ENCODE results near the gene SEC24C. TPM values are rescaled to one million over a fixed set of nuclear protein-coding genes. Genes with fewer than 3 reads are reported as not detected.

Gene SEC24C
- total RNA-seq, 1 donor from 2014 or later: 36.0 TPM

GRCh38 chr10:73806176-73806950 lies 62.2 kb downstream of the SEC24C start:
- H3K4me1 ChIP-seq: peaks cover 4% of the 10 kb centered on the region
- Mint-ChIP-seq H3K9me3 (no peaks in the 10 kb centered on the region), H3K27ac (no peak overlapping the region), H3K27me3 (ENCODE audit: insufficient read depth, low read depth) (peaks cover 8% of the 10 kb centered on the region), H3K36me3 (peaks cover 27% of the 10 kb centered on the region), H3K4me3 (no peak overlapping the region), H3K4me1 (peaks cover 7% of the 10 kb centered on the region)
- no peak overlapping the region for H3K27ac ChIP-seq
- no peaks in the 10 kb centered on the region for H3K36me3 ChIP-seq
- no peak overlapping the region for H3K4me3 ChIP-seq
- no peaks in the 10 kb centered on the region for H3F3A ChIP-seq (ENCODE audit: low read depth)
- H3K27me3 ChIP-seq: no peaks in the 10 kb centered on the region
- peaks cover 19% of the 10 kb centered on the region for H4K20me1 ChIP-seq (ENCODE audit: low read depth)
- DNase-seq (ENCODE audit: low spot score): no peak
- H3K4me2 ChIP-seq: no peak overlapping the region
- H3K9me3 ChIP-seq (ENCODE audit: low read depth): no peaks in the 10 kb centered on the region
- no peak overlapping the region for H3K9ac ChIP-seq
- H2AFZ ChIP-seq (replicated peaks): no peak overlapping the region
- peaks cover 8% of the 10 kb centered on the region for H3K79me2 ChIP-seq (ENCODE audit: low read depth)
- no peak for TF ChIP-seq EZH2 (IDR thresholded peaks at IDR 0.05)
- TF ChIP-seq CTCF (IDR thresholded peaks at IDR 0.05): no peak
- no peak for TF ChIP-seq EZH2phosphoT487 (IDR thresholded peaks at IDR 0.05)

- H3K27me3 ChIP-seq: no peaks in the 10 kb centered on the region
- no peak for DNase-seq (ENCODE audit: low spot score)
Observed at GRCh38 chr10:73807471-73807870, 63.3 kb downstream of the SEC24C start.

GRCh38 chr10:73808021-73808815 lies 64.0 kb downstream of the SEC24C start:
- Histone ChIP-seq H3K27ac (no peak overlapping the region), H3K9ac (no peak overlapping the region), H4K20me1 (ENCODE audit: low read depth) (peaks cover 19% of the 10 kb centered on the region), H3K4me1 (peaks cover 15% of the 10 kb centered on the region), H3K9me3 (ENCODE audit: low read depth) (no peaks in the 10 kb centered on the region), H3K36me3 (no peaks in the 10 kb centered on the region), H3K4me3 (no peak overlapping the region), H3F3A (ENCODE audit: low read depth) (peaks cover 12% of the 10 kb centered on the region), H3K79me2 (ENCODE audit: low read depth) (peaks cover 8% of the 10 kb centered on the region), H2AFZ (replicated peaks) (no peak overlapping the region), H3K27me3 (no peaks in the 10 kb centered on the region), H3K4me2 (no peak overlapping the region)
- Mint-ChIP-seq H3K27ac (no peak overlapping the region), H3K9me3 (no peaks in the 10 kb centered on the region), H3K4me1 (peaks cover 17% of the 10 kb centered on the region), H3K36me3 (peaks cover 27% of the 10 kb centered on the region), H3K27me3 (ENCODE audit: insufficient read depth, low read depth) (peaks cover 8% of the 10 kb centered on the region), H3K4me3 (no peak overlapping the region)
- TF ChIP-seq EZH2 (IDR thresholded peaks at IDR 0.05) (no peak), EZH2phosphoT487 (IDR thresholded peaks at IDR 0.05) (no peak), CTCF (IDR thresholded peaks at IDR 0.05) (no peak)
- DNase-seq (ENCODE audit: low spot score): no peak

More at GRCh38 chr10:73807471-73807870, 63.3 kb downstream of the SEC24C start:
- no peak for TF ChIP-seq EZH2 (IDR thresholded peaks at IDR 0.05)
- no peak for TF ChIP-seq EZH2phosphoT487 (IDR thresholded peaks at IDR 0.05)
- no peak for TF ChIP-seq CTCF (IDR thresholded peaks at IDR 0.05)
- H3F3A ChIP-seq (ENCODE audit: low read depth): peaks cover 4% of the 10 kb centered on the region
- no peak overlapping the region for H3K9ac ChIP-seq
- peaks cover 8% of the 10 kb centered on the region for H3K4me1 ChIP-seq
- Mint-ChIP-seq H3K27ac (no peak overlapping the region), H3K4me3 (no peak overlapping the region), H3K36me3 (peaks cover 27% of the 10 kb centered on the region), H3K27me3 (ENCODE audit: insufficient read depth, low read depth) (peaks cover 8% of the 10 kb centered on the region), H3K4me1 (peaks cover 11% of the 10 kb centered on the region), H3K9me3 (no peaks in the 10 kb centered on the region)
- no peak overlapping the region for H3K4me3 ChIP-seq
- H2AFZ ChIP-seq (replicated peaks): no peak overlapping the region
- H4K20me1 ChIP-seq (ENCODE audit: low read depth): peaks cover 19% of the 10 kb centered on the region
- H3K9me3 ChIP-seq (ENCODE audit: low read depth): no peaks in the 10 kb centered on the region
- no peak overlapping the region for H3K27ac ChIP-seq
- H3K4me2 ChIP-seq: no peak overlapping the region
- peaks cover 8% of the 10 kb centered on the region for H3K79me2 ChIP-seq (ENCODE audit: low read depth)
- no peaks in the 10 kb centered on the region for H3K36me3 ChIP-seq

Data from neural progenitor cell (in vitro differentiated cells).